CD4-positive, alpha-beta T cell (primary cell): Measurements from ENCODE around the gene GALT. TPM values are rescaled to one million over a fixed set of nuclear protein-coding genes. Genes with fewer than 3 reads are reported as not detected.

Experiments used
- ATAC-seq: fragments of 200-7000 bp; cut with Tn5 transposase; one replicate; pipeline ENCODE4 v1.10.0; 2022; ENCODE audit warnings: mild to moderate bottlenecking; ENCODE audit not compliant: poor library complexity
- CTCF ChIA-PET: fragments of 350-600 bp; sonication (Branson Sonifier 250); formaldehyde crosslinking; loops from one replicate; lab custom pipeline; 2021; ENCODE audit warnings: antibody characterized with exemption, inconsistent platforms; lab: Charles Lee
- POLR2A ChIA-PET: fragments of 350-600 bp; sonication (Branson Sonifier 250); formaldehyde crosslinking; loops from one replicate; lab custom pipeline; 2021; ENCODE audit warnings: antibody characterized with exemption, inconsistent platforms; lab: Charles Lee
- DNase-seq, 14 experiments: peaks; one replicate each; pipeline ENCODE4 v3.0.0-alpha.2; 2013 to 2020; ENCODE audit warnings: mixed read lengths in 2 of 14
- H3K27ac ChIP-seq, 2 donors: one replicate each; pipeline versions ENCODE4 v1.5.1 to v1.7.0; 2013; ENCODE audit warnings: low read length in 2 of 2, low read depth in 1 of 2, mild to moderate bottlenecking in 1 of 2
- H3K27me3 ChIP-seq, 2 experiments: 1 replicate in 1 of 2; 2 replicates in 1 of 2; pipeline versions ENCODE4 v1.6.1 to v1.7.0; 2013; ENCODE audit warnings: low read length in 2 of 2, control low read depth in 1 of 2, mild to moderate bottlenecking in 1 of 2, moderate library complexity in 1 of 2; ENCODE audit not compliant: insufficient read depth in 2 of 2, control insufficient read depth in 1 of 2
- H3K36me3 ChIP-seq: one replicate; pipeline ENCODE4 v1.6.1; 2013; ENCODE audit warnings: low read length, control low read depth; ENCODE audit not compliant: insufficient read depth
- H3K4me1 ChIP-seq: one replicate; pipeline ENCODE4 v1.6.1; 2013; ENCODE audit warnings: low read length, control low read depth; ENCODE audit not compliant: insufficient read depth
- H3K4me3 ChIP-seq: one replicate; pipeline ENCODE4 v1.5.1; 2013; ENCODE audit warnings: mild to moderate bottlenecking, low read length, moderate library complexity
- H3K9me3 ChIP-seq, 2 experiments: 1 replicate in 1 of 2; 2 replicates in 1 of 2; pipeline versions ENCODE4 v1.6.1 to v1.7.0; 2013; ENCODE audit warnings: low read length in 2 of 2, mild to moderate bottlenecking in 2 of 2, control low read depth in 1 of 2, moderate library complexity in 1 of 2; ENCODE audit not compliant: control insufficient read depth in 1 of 2, insufficient read depth in 1 of 2
- H3K27ac Mint-ChIP-seq: one replicate; pipeline ENCODE4 v1.8.0; 2020; ENCODE audit warnings: mixed read lengths
- H3K27me3 Mint-ChIP-seq: one replicate; pipeline ENCODE4 v1.8.0; 2021; ENCODE audit warnings: mixed read lengths
- H3K36me3 Mint-ChIP-seq: one replicate; pipeline ENCODE4 v1.8.0; 2021; ENCODE audit warnings: low read depth, mixed read lengths
- H3K4me1 Mint-ChIP-seq: one replicate; pipeline ENCODE4 v1.8.0; 2021; ENCODE audit warnings: low read depth, mixed read lengths
- H3K4me3 Mint-ChIP-seq: one replicate; pipeline ENCODE4 v1.8.0; 2020; ENCODE audit warnings: mild to moderate bottlenecking, mixed read lengths
- H3K9me3 Mint-ChIP-seq: one replicate; pipeline ENCODE4 v1.8.0; 2020; ENCODE audit warnings: mixed read lengths
- CTCF ChIP-seq: fragments of 200-600 bp; IDR thresholded peaks from one replicate; pipeline ENCODE4 v1.8.0; 2022; ENCODE audit warnings: antibody characterized with exemption, mild to moderate bottlenecking
- intact Hi-C, 2 experiments: fragments of 100-400 bp; cut with DNase I in 1 of 2; cut with micrococcal nuclease in 1 of 2; formaldehyde crosslinking; loops; one replicate each; pipeline versions ENCODE4 v1.15.1 to v1.9.0; 2023 to 2025; cut with DNase I, micrococcal nuclease
- polyA plus RNA-seq, 2 donors: library from polyadenylated mRNA; unstranded; fragments of 120-200 nt; gene quantifications; one replicate each; pipeline ENCODE4 v1.2.1, GENCODE V29; 2013
- total RNA-seq, 174 experiments: library from RNA in 2 of 174; stranded (reverse) in 2 of 174; gene quantifications; one replicate each; pipeline ENCODE4 v1.2.3 and lab custom pipeline; 2021 to 2026

Gene GALT
- total RNA-seq (100 to 1,000 TPM; 115 TPM), total RNA-seq (lab: John Stamatoyannopoulos, UW) (2.0 to 36.9 (median 15.4) reads per million in 172 experiments)
- 80.5 TPM for polyA plus RNA-seq (2013, experiment 1 of 2)
- polyA plus RNA-seq (2013, experiment 2 of 2) = 122 TPM

- H3K4me3 Mint-ChIP-seq = peak within 1 kb of the TSS; percentile 97
- intact Hi-C loops = loop anchor here (1.0 to 5.0 kb wide), 4 partner anchors 15 to 56 kb away; partner anchors contain the start of gene RPP25L (in 1 of the 2)
- ATAC-seq (peak; percentile 88), DNase-seq (peak; percentile 90 to 98 (median 96))
- H3K4me1 Mint-ChIP-seq = peaks cover 34% of the 10 kb centered on the region
- ChIA-PET CTCF (interaction anchor here (1.0 to 5.9 kb wide), 9 partner anchors 9 to 267 kb away, joined by 3 to 57 read pairs (median 8); partner anchors contain the start of genes ARID3C, CCL27, RPP25L and SIGMAR1), POLR2A (interaction anchor here (0.7 to 4.4 kb wide), 17 partner anchors 8 to 1086 kb away, joined by 3 to 84 read pairs (median 6); partner anchors contain the start of genes ARID3C, CCL27, CREB3 and DCTN3)
- Histone ChIP-seq H3K4me1 (peaks cover 38% of the 10 kb centered on the region), H3K36me3 (peaks cover 37% of the 10 kb centered on the region), H3K4me3 (peak within 1 kb of the TSS; percentile 99), H3K27me3 (no peaks in the 10 kb centered on the region), H3K27ac (peak within 1 kb of the TSS; percentile 68 to 85), H3K9me3 (no peaks in the 10 kb centered on the region)
- no peaks in the 10 kb centered on the region for H3K9me3 Mint-ChIP-seq
- no peaks in the 10 kb centered on the region for H3K27me3 Mint-ChIP-seq
- H3K36me3 Mint-ChIP-seq = peaks cover 49% of the 10 kb centered on the region
- peak; percentile 54 for TF ChIP-seq CTCF
- H3K27ac Mint-ChIP-seq = peak within 1 kb of the TSS; percentile 88
Observed at GRCh38 chr9:34646211-34647083, at the start of gene GALT. Gene GALT (plus strand): TSS chr9:34646675. CDS start chr9:34646705, 30 bp downstream.

- Mint-ChIP-seq H3K4me1 (no peaks in the 10 kb centered on the region), H3K36me3 (no peaks in the 10 kb centered on the region), H3K27me3 (peaks cover 27% of the 10 kb centered on the region), H3K27ac (no peak overlapping the region), H3K9me3 (no peaks in the 10 kb centered on the region), H3K4me3 (no peak overlapping the region)
- no peaks in the 10 kb centered on the region for H3K36me3 ChIP-seq
- H3K4me3 ChIP-seq = no peak overlapping the region
- DNase-seq (no peak), ATAC-seq (no peak)
- TF ChIP-seq CTCF = no peak
- ChIA-PET POLR2A (no interaction called here), CTCF (no interaction called here)
- no peaks in the 10 kb centered on the region for H3K4me1 ChIP-seq
- intact Hi-C loops = loop anchor here in 1 of 2 experiments (10.0 kb wide), 1 partner anchor 55 kb away; no protein-coding TSS in a partner anchor
- H3K27me3 ChIP-seq = peaks cover 0 to under 1% of the 10 kb centered on the region in 2 experiments
- no peaks in the 10 kb centered on the region for H3K9me3 ChIP-seq
- no peak overlapping the region for H3K27ac ChIP-seq
Observed at GRCh38 chr9:34599546-34599945, 46.9 kb upstream of the GALT start.

- peaks cover 19% of the 10 kb centered on the region for H3K27me3 Mint-ChIP-seq
- no peak for DNase-seq
- H3K27ac Mint-ChIP-seq = no peak overlapping the region
- Histone ChIP-seq H3K27me3 (no peaks in the 10 kb centered on the region), H3K4me3 (no peak overlapping the region), H3K36me3 (no peaks in the 10 kb centered on the region), H3K9me3 (no peaks in the 10 kb centered on the region), H3K27ac (no peak overlapping the region), H3K4me1 (no peaks in the 10 kb centered on the region)
- H3K4me1 Mint-ChIP-seq = no peaks in the 10 kb centered on the region
- no peaks in the 10 kb centered on the region for H3K9me3 Mint-ChIP-seq
- intact Hi-C loops = loop anchor here in 1 of 2 experiments (2.0 kb wide), 1 partner anchor 52 kb away; no protein-coding TSS in a partner anchor
- no peaks in the 10 kb centered on the region for H3K36me3 Mint-ChIP-seq
- ChIA-PET CTCF (no interaction called here), POLR2A (no interaction called here)
- no peak for TF ChIP-seq CTCF
- no peak for ATAC-seq
- no peak overlapping the region for H3K4me3 Mint-ChIP-seq
Observed at GRCh38 chr9:34600908-34601307, 45.6 kb upstream of the GALT start.
